Measurements from ENCODE around the gene MED13L. TPM values are rescaled to one million over a fixed set of nuclear protein-coding genes. Genes with fewer than 3 reads are reported as not detected.

The MED13L gene
- total and polyA plus RNA-seq, 2 donors (not counting 3 experiments of a cell fraction or from before 2014, with no cell fraction given): 27.4 to 93.6 TPM

- no peaks in the 10 kb centered on the region for H3K9me3 ChIP-seq (replicated peaks; ENCODE audit: control insufficient read depth, insufficient read depth, low read length)
- H3K9me1 ChIP-seq (replicated peaks; ENCODE audit: control insufficient read depth, extremely low read depth, insufficient read depth, low read length): no peaks in the 10 kb centered on the region
- TSS peak; percentile 65 for BruUV-seq (replicated peaks)
- peak overlapping the region; percentile 89 for H2AFZ ChIP-seq (ENCODE audit: low read depth, low read length)
- H3K4me2 ChIP-seq (ENCODE audit: insufficient read depth, low read length): peak overlapping the region; percentile 72
- ChIA-PET CTCF (interaction anchor here (0.6 to 2.5 kb wide), 13 partner anchors 21 to 322 kb away, joined by 3 to 8 read pairs (median 4); no protein-coding TSS in a partner anchor), POLR2A (no interaction called here)
- no peak for DNase-seq (ENCODE audit: low read depth, low spot score)
- peak overlapping the region; percentile 59 for H3K27ac ChIP-seq (ENCODE audit: insufficient read depth, low read depth, low read length)
- peak; percentile 59 for FAIRE-seq
- no peaks in the 10 kb centered on the region for H3K36me3 ChIP-seq (ENCODE audit: control insufficient read depth in 2 of 2, extremely low read depth in 1 of 2, insufficient read depth in 2 of 2, low read length in 2 of 2)
- H3K4me1 ChIP-seq (ENCODE audit: control insufficient read depth, extremely low read depth, insufficient read depth, low read length): peaks cover 19% of the 10 kb centered on the region
- dilution Hi-C loops (cut with MboI; ENCODE audit: extremely low pct_ligation_motif_present, low sequenced_read_pairs) (no loop called here), intact Hi-C loops (cut with micrococcal nuclease) (loop anchor here (5.0 kb wide), 4 partner anchors 229 to 409 kb away; no protein-coding TSS in a partner anchor)
- H3K9ac ChIP-seq (replicated peaks; ENCODE audit: extremely low read depth, insufficient read depth, low read length): peak overlapping the region; percentile 73
- H4K20me1 ChIP-seq (replicated peaks; ENCODE audit: control insufficient read depth, extremely low read depth, insufficient read depth, low read length): peaks cover 17% of the 10 kb centered on the region
- no peaks in the 10 kb centered on the region for H3K27me3 ChIP-seq (ENCODE audit: control insufficient read depth in 2 of 2, insufficient read depth in 2 of 2, low read length in 2 of 2)
- H3K4me3 ChIP-seq (replicated peaks in 1 of 3; ENCODE audit: insufficient read depth in 1 of 3, low read depth in 1 of 3, low read length in 3 of 3): peak overlapping the region; percentile 4 to 94 (median 52)
- TF ChIP-seq CTCF (IDR thresholded peaks at IDR 0.05; ENCODE audit: extremely low read depth in 1 of 2, insufficient read depth in 1 of 2, low read depth in 1 of 2, low read length in 2 of 2) (no peak), MAX (IDR thresholded peaks at IDR 0.05; ENCODE audit: insufficient read depth, insufficient read length) (no peak), MYC (IDR thresholded peaks at IDR 0.05; ENCODE audit: low read depth, low read length) (no peak), FOS (IDR thresholded peaks at IDR 0.05; ENCODE audit: borderline replicate concordance, insufficient read depth, low read length) (no peak), GATA2 (IDR thresholded peaks at IDR 0.05; ENCODE audit: insufficient read depth, insufficient read length, low read depth, low read length) (no peak), POLR2A (IDR thresholded peaks at IDR 0.05; ENCODE audit: low read depth, low read length) (no peak), EZH2 (IDR thresholded peaks at IDR 0.05; ENCODE audit: borderline replicate concordance, low read depth, low read length, severe bottlenecking) (no peak), POLR2AphosphoS5 (IDR thresholded peaks at IDR 0.05; ENCODE audit: insufficient read depth, low read depth, low read length) (no peak), JUN (IDR thresholded peaks at IDR 0.05; ENCODE audit: borderline replicate concordance, insufficient read depth, insufficient read length, low read depth) (no peak)
- peaks cover 36% of the 10 kb centered on the region for H3K79me2 ChIP-seq (ENCODE audit: control insufficient read depth, insufficient read depth, low read length)
Observed at GRCh38 chr12:116278279-116278626, 760 bp upstream of the MED13L start.
